ENCODE measurements around the gene FAM20A.

Gene FAM20A

DNA sequence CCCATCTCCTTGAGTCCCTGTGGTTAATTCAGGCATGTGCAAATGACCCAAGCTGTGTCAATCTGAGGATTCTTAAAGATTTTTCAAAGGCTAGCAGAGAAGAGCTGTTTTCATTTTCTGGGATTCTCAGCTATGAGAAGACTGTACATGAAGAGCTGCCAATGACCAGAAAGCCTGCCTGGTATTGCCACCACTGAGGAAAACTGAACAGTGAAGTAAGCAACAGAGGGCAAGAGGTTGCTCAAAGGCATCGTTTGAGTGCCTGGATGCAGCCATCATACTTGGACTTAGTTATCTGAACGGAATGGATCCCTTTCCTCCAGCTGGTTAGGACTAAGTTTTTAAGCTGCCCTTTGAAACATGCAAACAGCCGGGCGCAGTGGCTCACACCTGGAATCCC lies 38.4 kb downstream of the FAM20A start:
- Histone ChIP-seq H3K4me3 (ENCODE audit: low read depth in 1 of 2, low read length in 2 of 2) (no peak overlapping the region), H3K27ac (ENCODE audit: low read length) (no peak overlapping the region), H3K9ac (ENCODE audit: low read depth, low read length) (no peak overlapping the region), H4K20me1 (ENCODE audit: insufficient read depth, low read length) (no peaks in the 10 kb centered on the region), H3K27me3 (ENCODE audit: insufficient read depth, low read length, poor library complexity) (peaks cover 15% of the 10 kb centered on the region), H3K4me1 (ENCODE audit: insufficient read depth, low read length) (no peaks in the 10 kb centered on the region), H3K4me2 (ENCODE audit: insufficient read depth, low read length) (no peak overlapping the region), H3K9me3 (ENCODE audit: insufficient read depth, low read length, severe bottlenecking) (no peaks in the 10 kb centered on the region), H2AFZ (ENCODE audit: low read depth, low read length) (no peak overlapping the region), H3K36me3 (ENCODE audit: insufficient read depth, low read length) (no peaks in the 10 kb centered on the region), H3K79me2 (ENCODE audit: insufficient read depth, low read length) (no peaks in the 10 kb centered on the region)
- DNase-seq (no peak), ATAC-seq (ENCODE audit: insufficient read depth, low read depth) (no peak)
- TF ChIP-seq, protein P1, sequence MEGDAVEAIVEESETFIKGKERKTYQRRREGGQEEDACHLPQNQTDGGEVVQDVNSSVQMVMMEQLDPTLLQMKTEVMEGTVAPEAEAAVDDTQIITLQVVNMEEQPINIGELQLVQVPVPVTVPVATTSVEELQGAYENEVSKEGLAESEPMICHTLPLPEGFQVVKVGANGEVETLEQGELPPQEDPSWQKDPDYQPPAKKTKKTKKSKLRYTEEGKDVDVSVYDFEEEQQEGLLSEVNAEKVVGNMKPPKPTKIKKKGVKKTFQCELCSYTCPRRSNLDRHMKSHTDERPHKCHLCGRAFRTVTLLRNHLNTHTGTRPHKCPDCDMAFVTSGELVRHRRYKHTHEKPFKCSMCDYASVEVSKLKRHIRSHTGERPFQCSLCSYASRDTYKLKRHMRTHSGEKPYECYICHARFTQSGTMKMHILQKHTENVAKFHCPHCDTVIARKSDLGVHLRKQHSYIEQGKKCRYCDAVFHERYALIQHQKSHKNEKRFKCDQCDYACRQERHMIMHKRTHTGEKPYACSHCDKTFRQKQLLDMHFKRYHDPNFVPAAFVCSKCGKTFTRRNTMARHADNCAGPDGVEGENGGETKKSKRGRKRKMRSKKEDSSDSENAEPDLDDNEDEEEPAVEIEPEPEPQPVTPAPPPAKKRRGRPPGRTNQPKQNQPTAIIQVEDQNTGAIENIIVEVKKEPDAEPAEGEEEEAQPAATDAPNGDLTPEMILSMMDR (IDR thresholded peaks at IDR 0.05; ENCODE audit: borderline replicate concordance, extremely low read depth, low read length, poor library complexity, severe bottlenecking), result no peak
- no peak for TF ChIP-seq EZH2 (IDR thresholded peaks at IDR 0.05; ENCODE audit: borderline replicate concordance, low read depth, low read length, severe bottlenecking)

DNA sequence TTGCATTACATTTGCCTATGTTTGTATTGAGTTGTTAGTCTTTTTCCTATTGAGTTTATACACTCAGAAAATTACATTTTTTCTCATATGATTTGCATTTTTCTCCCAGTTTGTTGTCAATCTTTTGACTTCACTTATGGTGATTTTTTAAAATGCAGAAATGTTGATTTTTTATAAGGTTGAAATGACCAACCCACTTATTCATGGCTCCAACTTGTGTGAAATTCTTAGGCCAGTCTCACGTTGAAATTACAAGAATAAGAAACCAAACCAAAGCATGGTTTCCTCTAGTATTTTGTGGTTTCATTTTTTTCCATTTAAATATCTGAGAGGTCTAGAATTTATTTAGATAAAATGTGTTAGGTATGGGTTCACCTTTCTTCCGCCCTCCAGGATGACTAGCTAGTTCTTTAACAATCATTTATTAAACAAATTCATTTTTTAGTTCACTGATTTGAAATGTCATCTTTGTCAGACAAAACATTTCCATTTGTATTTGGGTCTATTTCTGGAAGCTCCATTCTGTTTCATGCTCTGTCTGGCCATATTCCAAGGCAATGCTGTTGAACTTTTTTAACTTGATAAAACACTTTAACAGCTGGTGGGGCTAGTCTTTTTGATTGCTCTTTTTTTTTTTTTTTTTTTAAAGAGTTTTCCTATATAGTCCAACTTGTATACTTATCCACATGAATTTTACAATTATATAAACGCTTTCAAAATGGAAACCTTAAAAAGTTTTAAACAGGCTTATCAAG lies 40.0 kb downstream of the FAM20A start:
- H3K9ac ChIP-seq (ENCODE audit: low read depth, low read length), result no peak overlapping the region
- no peak for ATAC-seq (ENCODE audit: insufficient read depth, low read depth)
- no peak overlapping the region for H3K4me2 ChIP-seq (ENCODE audit: insufficient read depth, low read length)
- no peaks in the 10 kb centered on the region for H4K20me1 ChIP-seq (ENCODE audit: insufficient read depth, low read length)
- H3K9me3 ChIP-seq (ENCODE audit: insufficient read depth, low read length, severe bottlenecking), result no peaks in the 10 kb centered on the region
- no peak overlapping the region for H3K4me3 ChIP-seq (ENCODE audit: low read depth in 1 of 2, low read length in 2 of 2)
- H2AFZ ChIP-seq (ENCODE audit: low read depth, low read length), result no peak overlapping the region
- no peaks in the 10 kb centered on the region for H3K4me1 ChIP-seq (ENCODE audit: insufficient read depth, low read length)
- no peak overlapping the region for H3K27ac ChIP-seq (ENCODE audit: low read length)
- DNase-seq, result no peak
- peaks cover 8% of the 10 kb centered on the region for H3K27me3 ChIP-seq (ENCODE audit: insufficient read depth, low read length, poor library complexity)
- TF ChIP-seq, protein P1 (IDR thresholded peaks at IDR 0.05; ENCODE audit: borderline replicate concordance, extremely low read depth, low read length, poor library complexity, severe bottlenecking), result no peak
- TF ChIP-seq EZH2 (IDR thresholded peaks at IDR 0.05; ENCODE audit: borderline replicate concordance, low read depth, low read length, severe bottlenecking), result no peak
- no peaks in the 10 kb centered on the region for H3K36me3 ChIP-seq (ENCODE audit: insufficient read depth, low read length)
- H3K79me2 ChIP-seq (ENCODE audit: insufficient read depth, low read length), result no peaks in the 10 kb centered on the region

DNA sequence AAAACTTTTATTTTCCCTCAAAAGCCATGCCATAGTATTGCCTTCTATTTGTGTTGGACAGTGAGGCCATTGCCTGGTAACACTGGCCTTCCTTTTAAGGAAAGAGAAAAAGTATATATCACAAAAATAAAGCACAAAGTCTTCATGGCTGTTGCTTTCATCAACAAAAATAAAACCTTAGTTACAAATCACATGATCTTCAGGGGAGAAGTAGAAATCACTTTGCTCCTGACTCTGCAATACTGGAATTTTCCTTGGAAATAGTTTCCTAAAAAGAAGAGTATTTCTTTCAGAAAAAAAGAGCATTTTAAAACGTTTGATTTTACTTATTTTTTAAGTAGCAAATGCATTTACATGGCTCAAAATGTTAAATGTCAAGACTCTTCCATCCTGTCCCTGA lies 41.9 kb downstream of the FAM20A start:
- H3K79me2 ChIP-seq (ENCODE audit: insufficient read depth, low read length), result no peaks in the 10 kb centered on the region
- H3K36me3 ChIP-seq (ENCODE audit: insufficient read depth, low read length), result no peaks in the 10 kb centered on the region
- H3K9ac ChIP-seq (ENCODE audit: low read depth, low read length), result no peak overlapping the region
- H3K4me3 ChIP-seq (ENCODE audit: low read depth in 1 of 2, low read length in 2 of 2), result no peak overlapping the region
- H3K27me3 ChIP-seq (ENCODE audit: insufficient read depth, low read length, poor library complexity), result peaks cover 3% of the 10 kb centered on the region
- no peak for DNase-seq
- TF ChIP-seq EZH2 (IDR thresholded peaks at IDR 0.05; ENCODE audit: borderline replicate concordance, low read depth, low read length, severe bottlenecking), result no peak
- TF ChIP-seq, protein P1 (IDR thresholded peaks at IDR 0.05; ENCODE audit: borderline replicate concordance, extremely low read depth, low read length, poor library complexity, severe bottlenecking), result no peak
- ATAC-seq (ENCODE audit: insufficient read depth, low read depth), result no peak
- no peak overlapping the region for H2AFZ ChIP-seq (ENCODE audit: low read depth, low read length)
- H3K9me3 ChIP-seq (ENCODE audit: insufficient read depth, low read length, severe bottlenecking), result no peaks in the 10 kb centered on the region
- no peaks in the 10 kb centered on the region for H4K20me1 ChIP-seq (ENCODE audit: insufficient read depth, low read length)
- no peak overlapping the region for H3K4me2 ChIP-seq (ENCODE audit: insufficient read depth, low read length)
- H3K4me1 ChIP-seq (ENCODE audit: insufficient read depth, low read length), result no peaks in the 10 kb centered on the region
- no peak overlapping the region for H3K27ac ChIP-seq (ENCODE audit: low read length)

All from DND-41 (cell line).